Regular cardiac myocyte (primary cell): Measurements from ENCODE around the gene FAM89B. TPM values are rescaled to one million over a fixed set of nuclear protein-coding genes. Genes with fewer than 3 reads are reported as not detected.

Source experiments
- total RNA-seq: library from RNA; depleted of rRNA; stranded (reverse); fragments of >200 nt; gene quantifications from 2 replicates; pipeline ENCODE4 v1.2.3, GENCODE V29; 2014

Gene FAM89B
- 12.7 and 35.5 TPM in 2 replicates for total RNA-seq

DNA sequence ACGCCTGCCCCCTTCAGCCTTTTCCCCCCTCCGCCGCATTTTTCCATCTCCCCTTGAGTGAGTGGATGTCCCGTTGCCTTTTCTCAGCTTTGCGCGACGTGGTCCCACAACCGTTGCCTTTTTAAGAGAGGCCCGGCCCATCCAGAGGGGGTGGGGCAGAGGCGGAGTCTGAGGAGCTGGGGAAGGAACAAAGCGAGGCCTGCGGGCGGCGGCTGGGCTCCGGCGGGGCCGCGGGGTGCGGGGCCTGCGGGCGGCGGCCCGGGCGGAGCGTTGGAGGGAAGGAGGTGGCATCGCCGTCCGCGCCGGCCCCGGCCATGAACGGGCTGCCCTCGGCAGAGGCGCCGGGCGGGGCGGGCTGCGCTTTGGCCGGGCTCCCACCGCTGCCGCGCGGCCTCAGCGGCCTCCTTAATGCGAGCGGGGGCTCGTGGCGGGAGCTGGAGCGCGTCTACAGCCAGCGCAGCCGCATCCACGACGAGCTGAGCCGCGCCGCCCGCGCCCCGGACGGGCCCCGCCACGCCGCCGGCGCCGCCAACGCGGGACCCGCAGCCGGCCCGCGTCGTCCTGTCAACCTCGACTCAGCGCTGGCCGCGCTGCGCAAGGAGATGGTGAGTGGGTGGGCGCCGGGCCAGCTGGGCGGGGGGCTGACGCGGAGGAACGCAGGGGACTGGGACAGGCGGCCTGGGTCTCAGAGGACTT lies at the start of gene FAM89B:
FAM89B (plus strand) TSS at position 183 of the 696 bp plus-strand sequence; CDS start at position 315, 132 bp downstream.

DNA sequence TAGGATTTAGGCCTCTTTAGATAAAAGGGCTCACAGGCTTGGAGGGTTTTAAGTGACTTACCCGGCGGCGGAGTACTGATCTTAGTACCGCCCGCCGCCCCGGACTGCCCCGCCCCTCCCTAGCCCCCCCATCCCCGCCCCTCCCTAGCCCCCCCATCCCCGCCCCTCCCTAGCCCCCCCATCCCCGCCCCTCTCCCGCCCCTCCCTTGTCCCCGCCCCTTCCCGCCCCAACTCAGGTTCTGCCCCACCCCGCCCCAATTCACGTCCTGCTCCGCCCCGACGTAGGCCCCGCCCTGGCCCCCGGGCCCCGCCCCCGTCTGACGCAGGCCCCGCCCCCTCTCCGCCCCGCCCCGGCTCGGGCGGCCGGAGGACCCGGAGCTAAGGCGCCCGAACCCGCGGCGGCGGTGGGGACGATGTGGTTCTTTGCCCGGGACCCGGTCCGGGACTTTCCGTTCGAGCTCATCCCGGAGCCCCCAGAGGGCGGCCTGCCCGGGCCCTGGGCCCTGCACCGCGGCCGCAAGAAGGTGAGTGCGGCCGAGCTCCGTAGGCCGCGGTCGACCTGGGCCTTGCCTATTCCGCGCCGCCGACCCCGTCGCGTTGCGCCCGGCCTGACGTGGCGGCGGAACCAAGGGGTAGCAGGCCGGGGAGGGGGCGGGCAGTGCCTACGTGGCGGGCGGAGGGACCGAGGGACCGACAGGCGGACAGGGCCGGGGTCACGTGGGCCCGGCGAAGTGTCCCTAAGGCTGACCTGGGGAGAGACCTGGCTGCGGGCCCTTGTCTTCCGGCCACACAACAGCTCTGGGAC lies 47.4 kb upstream of the FAM89B start, which contains the start of gene SCYL1:
SCYL1 (plus strand) TSS at position 343 of the 805 bp plus-strand sequence; CDS start at position 414, 71 bp downstream.

GRCh38 chr11:65558002-65558929 lies 14.1 kb upstream of the FAM89B start, which contains the start of gene LTBP3:
TSS of gene LTBP3 (minus strand) at chr11:65558359. CDS start at chr11:65557959, 400 bp downstream.

DNA sequence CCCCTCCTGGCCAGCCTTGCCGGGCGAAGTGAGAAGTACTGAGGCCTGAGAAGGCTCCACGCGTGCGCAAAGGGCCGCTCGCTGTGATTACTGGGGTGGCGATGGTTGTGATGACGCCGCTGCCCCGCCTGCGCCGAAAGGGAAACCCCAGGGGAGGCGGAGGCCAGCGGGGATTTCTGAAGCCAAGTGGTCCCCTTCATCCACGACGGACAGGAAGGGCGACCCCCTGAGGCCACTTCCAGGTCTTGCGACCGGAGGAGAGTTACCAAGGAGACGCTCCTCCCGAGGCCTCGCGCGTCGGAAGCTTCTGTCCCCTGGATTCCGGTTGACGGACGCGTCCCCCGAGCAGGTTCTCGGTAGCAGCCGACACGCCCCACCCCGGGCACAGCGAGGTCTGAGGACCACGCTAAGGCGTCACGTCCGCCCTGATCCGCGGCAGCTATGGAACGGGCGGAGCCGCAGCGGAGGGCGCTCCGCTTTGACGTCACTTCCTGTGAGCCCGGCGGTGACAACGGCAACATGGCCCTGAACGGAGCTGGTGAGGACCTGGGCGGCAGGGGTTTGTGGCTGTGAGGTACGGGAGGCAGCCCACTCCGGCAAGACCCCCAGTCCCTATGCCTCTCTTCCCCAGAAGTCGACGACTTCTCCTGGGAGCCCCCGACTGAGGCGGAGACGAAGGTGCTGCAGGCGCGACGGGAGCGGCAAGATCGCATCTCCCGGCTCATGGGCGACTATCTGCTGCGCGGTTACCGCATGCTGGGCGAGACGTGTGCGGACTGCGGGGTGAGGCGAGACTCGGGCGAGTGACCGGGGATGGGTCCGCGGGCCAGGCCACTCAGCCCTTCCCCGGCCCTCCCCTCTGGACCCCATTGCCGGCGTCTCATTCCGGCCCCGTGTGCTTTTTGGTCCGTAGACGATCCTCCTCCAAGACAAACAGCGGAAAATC lies 2.1 kb upstream of the FAM89B start, which contains the start of gene ZNRD2:
ZNRD2 (plus strand) TSS at position 505 of the 946 bp plus-strand sequence; CDS start at position 520, 15 bp downstream.

GRCh38 chr11:65575568-65576231 lies 3.4 kb downstream of the FAM89B start, which contains the start of gene EHBP1L1:
TSS of gene EHBP1L1 (plus strand) at chr11:65576053. CDS start at chr11:65576303, 250 bp downstream.

GRCh38 chr11:65595543-65596281 lies 23.4 kb downstream of the FAM89B start, which contains the start of gene KCNK7:
TSS of gene KCNK7 (minus strand) at chr11:65595800. CDS start at chr11:65595772, 28 bp downstream.

DNA sequence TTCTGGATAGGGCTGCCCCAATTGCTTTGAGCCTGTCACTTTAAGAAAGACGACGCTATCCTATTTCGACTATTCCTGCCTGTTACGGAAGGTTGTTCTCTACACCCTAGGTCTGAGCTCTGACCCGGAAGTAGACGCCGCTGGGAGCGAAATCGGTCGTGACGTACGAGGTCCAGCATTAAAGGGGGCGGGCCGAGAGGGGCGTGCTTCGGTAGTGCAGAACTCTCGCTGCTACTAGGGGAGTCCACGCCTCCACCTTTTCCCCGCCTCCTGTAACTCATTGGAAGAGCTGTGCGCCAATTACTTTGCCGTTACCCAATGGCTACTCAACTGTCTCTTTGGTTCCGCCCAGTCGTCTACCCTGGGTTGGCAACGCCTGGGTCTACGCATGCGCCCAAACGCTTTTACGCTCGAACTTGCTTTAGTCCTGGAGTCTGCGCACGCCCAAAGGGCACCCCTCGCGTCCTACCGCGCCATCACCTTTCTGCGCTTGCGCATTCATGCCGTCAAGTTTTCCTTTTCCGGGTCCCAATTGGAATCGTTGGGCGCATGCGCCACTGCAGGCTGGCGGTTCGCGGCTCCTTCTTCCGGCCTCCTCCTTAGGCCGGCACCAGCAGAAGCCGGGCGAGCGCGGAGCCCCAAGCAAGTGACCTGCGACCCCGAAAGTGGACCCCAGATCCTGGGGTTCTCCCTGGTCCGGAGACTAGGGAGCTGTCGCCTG lies 43.1 kb downstream of the FAM89B start, which contains the start of gene PCNX3:
PCNX3 (plus strand) TSS at position 548 of the 721 bp plus-strand sequence. CDS start 536 bp downstream, outside the sequence.

Other genes starting within 250 kb of the FAM89B start
- gene DPF2, start 238.7 kb upstream of the FAM89B start, total RNA-seq: 27.9 and 29.9 TPM in 2 replicates
- under 0.01 and 0.19 TPM in 2 replicates for gene TIGD3, start 217.8 kb upstream of the FAM89B start, total RNA-seq
- gene SLC25A45, start 189.9 kb upstream of the FAM89B start, total RNA-seq: 1.5 and 2.8 TPM in 2 replicates
- 58.9 and 64.0 TPM in 2 replicates for gene FRMD8, start 185.9 kb upstream of the FAM89B start, total RNA-seq
- 51.4 and 335 TPM in 2 replicates for gene NEAT1, start 149.7 kb upstream of the FAM89B start, total RNA-seq
- gene MALAT1, start 73.5 kb upstream of the FAM89B start, total RNA-seq: 5,626 and 17,024 TPM in 2 replicates
- 93.3 and 138 TPM in 2 replicates for gene SCYL1, start 47.5 kb upstream of the FAM89B start, total RNA-seq
- 33.3 and 34.5 TPM in 2 replicates for gene LTBP3, start 14.2 kb upstream of the FAM89B start, total RNA-seq
- 30.4 and 73.8 TPM in 2 replicates for gene ZNRD2, start 2.1 kb upstream of the FAM89B start, total RNA-seq
- gene EHBP1L1, start 3.5 kb downstream of the FAM89B start, total RNA-seq: 68.2 and 106 TPM in 2 replicates
- under 0.01 TPM in 1 of 2 replicates, not detected in the other for gene KCNK7, start 23.3 kb downstream of the FAM89B start, total RNA-seq
- gene MAP3K11, start 41.7 kb downstream of the FAM89B start, total RNA-seq: 17.2 and 30.5 TPM in 2 replicates
- 9.3 and 23.8 TPM in 2 replicates for gene PCNX3, start 43.2 kb downstream of the FAM89B start, total RNA-seq
- 10.1 and 19.9 TPM in 2 replicates for gene SIPA1, start 65.6 kb downstream of the FAM89B start, total RNA-seq
- 12.7 and 22.6 TPM in 2 replicates for gene RELA, start 90.4 kb downstream of the FAM89B start, total RNA-seq
- 33.5 and 36.6 TPM in 2 replicates for gene KAT5, start 139.7 kb downstream of the FAM89B start, total RNA-seq
- gene RNASEH2C, start 148.3 kb downstream of the FAM89B start, total RNA-seq: 33.0 and 59.0 TPM in 2 replicates
- 7.7 and 8.5 TPM in 2 replicates for gene AP5B1, start 208.4 kb downstream of the FAM89B start, total RNA-seq
- gene OVOL1, start 214.5 kb downstream of the FAM89B start, total RNA-seq: under 0.01 TPM in 1 of 2 replicates, not detected in the other